Hematopoietic multipotent progenitor cell treated with erythropoietin and hydrocortisone succinate and interleukin-3 and kit ligand, for 17 days (in vitro differentiated cells): ENCODE data around the gene MYO18B.

Experiments
- DNase-seq: peaks from one replicate; pipeline ENCODE4 v3.0.0-alpha.2; 2015; ENCODE audit warnings: low spot score

Gene MYO18B

DNA sequence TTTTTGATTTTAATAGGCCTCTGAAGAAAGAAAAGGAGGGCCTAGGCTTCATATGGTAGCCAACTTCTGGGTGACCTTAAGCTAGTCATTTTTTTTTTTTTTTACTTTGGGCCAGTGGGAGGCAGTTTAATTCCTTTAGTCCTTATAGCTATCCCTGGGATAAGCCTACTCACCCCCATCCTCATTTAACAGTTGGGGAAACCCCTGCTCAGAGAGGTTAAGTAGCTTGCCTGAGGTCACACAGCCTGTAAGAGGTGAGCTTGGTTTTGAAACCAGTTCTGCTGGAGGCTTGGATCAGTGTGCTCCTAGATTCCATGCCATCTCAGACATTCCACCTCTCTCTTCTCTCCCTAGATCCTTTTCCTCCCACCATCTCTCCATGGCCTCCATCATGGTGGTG, 86.4 kb downstream of the MYO18B start:
- no peak for DNase-seq

DNA sequence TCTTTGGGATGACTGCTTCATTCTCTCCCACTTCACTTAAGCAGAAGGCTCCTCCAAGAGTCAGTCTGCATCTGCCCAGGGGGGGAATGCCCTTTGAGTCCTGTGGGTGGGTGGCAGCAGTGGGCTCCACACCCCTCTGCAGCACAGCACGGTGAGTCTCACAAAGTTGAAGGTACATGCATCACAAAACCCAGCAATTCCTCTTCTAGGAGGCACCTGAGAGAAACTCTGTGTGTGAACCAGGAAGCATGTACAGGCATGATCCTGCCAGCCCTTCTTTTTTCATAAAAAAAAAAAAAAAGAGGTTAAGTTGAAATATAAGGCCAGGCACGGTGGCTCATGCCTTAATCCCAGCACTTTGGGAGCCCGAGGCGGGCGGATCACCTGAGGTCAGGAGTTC, 87.2 kb downstream of the MYO18B start:
- no peak for DNase-seq

DNA sequence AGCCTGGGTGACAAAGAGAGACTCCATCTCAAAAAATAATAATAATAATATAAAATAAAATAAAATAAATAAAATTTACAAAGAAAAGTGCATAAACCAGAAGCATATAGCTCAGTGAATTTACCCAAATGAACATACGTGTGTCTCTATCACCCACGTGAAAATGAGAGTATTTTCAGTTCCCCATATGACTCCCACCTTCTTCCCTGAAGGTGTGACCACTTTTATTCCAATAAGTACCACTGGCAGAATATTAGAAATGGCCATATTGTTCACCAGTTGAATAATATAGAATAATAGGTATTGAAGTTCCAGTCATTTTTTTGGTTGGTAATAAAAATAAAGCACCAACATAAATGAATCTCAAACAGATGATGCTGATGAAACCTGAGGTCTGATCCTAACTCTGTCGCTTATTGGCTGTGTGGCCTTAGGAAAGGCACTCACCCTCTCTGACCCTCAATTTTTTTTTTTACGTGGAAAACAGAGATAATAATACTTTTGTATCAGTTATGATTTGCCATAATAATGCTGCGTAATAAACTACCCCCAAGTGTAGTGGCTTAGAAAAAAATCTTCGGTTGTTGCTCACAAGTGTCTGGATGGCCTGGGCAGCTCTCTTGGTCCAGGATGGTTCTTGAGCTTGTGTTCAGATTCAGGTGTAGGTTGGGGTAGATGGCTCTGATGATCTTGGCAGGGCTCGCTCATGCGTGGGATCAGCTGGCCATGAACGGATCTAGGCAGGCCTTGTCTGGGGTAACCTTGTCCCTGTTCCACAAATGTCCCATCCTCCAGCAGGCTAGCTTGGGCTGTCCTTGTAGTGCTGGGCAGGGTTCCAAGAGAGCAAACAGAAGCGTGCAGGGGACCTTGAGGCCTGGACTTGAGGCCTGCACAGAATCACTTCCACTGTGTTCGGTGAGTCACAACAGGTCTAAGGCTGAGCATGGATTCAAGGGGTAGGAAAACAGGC, 88.1 kb downstream of the MYO18B start:
- no peak for DNase-seq

DNA sequence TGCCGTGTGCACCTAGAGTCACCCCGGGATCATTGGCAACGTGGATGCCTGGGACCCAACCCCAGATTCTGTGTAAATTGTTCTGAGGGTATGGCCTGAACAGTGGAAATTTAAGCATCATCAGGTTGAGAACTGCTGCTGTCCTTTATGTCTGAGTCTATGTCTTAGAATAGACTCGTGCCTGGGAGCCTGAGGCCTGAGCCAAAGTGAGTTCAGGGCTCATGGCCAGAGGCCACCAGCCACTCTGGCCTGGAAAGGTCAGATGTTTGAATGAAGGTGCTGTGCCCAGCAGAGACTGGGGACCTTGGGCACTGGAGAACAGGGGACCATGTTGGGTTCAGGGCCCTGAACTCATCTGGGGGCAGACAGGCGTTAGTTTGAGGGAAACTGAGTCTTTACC, 91.1 kb downstream of the MYO18B start:
- no peak for DNase-seq

DNA sequence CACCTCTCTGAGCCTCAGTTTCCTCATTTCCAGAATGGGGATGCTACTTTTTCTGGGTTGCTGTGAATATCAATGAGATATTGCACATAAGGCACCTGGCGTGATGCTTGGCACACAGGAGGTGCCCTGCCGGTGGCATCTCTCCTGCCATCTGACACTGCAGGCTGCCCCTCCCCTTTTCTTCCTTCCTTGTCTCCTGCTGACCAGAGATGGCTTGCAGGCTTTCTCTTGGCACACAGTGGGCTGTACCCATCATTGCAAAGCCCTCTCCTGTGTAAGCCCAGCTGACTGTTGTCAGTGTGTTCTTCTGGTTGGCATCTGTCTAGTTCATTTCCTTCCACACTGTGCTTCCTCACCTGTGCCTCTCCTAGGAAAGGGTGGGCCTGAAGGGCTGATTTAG, 91.7 kb downstream of the MYO18B start:
- no peak for DNase-seq

DNA sequence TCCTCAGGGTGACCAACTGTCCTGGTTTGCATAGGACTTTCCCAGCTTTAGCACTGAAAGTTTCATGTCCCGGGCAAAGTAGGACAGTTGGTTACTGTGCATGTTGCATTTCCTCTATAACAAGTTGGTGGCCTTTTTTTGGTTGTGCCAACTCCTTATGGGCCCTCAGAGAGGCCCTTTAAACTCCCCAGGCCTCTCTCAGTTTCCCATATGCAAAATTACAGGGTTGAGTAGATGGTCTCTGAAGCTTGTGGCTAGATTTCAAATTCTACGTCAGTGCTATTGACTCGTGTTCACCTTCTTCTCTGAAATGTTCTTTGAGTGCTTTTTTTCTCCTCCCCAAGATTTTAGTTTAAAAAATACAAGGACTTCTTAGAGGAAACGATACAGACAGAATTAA, 92.5 kb downstream of the MYO18B start:
- DNase-seq: no peak

DNA sequence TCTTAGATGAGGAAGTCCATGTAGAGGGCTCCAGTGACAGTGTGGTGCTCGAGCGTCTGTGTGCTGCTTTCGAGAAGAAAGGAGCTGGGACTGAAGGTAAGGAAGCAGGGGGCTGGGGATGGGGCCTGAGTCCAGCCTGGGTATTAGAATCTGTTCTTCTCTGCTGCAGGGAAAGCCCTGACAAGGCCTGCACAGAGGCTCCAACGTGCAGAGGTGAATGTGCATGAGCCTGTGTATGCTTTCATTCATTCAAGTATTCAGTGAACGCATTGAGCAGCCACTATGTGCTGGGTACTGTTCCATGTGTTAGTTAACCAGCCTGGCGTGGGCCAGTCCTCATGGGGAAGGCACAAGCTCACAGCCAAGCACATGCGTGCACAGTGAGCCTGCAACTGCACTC, 93.4 kb downstream of the MYO18B start:
- DNase-seq: no peak

DNA sequence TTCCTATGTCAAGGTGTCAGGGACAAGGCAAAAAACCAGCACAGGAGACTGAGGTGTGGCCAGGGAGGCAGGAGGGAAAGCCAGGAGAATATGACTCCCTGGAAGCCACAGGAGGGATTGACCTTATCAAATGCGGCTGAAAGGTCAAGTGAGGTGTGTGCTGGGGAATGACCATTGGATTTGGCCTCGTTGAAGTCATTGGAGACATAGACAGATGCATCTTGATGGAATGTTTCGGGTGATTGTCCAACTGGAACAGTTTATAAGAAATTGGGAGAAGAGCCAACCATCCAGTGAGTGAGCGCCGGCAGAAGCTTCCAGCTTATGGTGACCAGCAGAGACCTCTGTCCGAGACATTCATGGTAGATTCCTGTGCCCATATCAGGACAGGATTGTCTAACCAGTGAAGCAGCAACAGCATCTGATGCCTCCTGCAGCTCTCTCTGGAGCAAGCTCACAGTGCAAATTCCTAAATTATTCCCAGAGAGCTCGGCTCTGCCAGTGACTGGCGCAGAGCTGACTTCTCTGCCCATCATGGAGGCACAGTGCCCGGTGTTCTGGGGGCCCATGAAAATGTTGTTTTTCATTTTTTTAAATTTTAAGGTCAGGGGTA, 95.4 kb downstream of the MYO18B start:
- DNase-seq: no peak

DNA sequence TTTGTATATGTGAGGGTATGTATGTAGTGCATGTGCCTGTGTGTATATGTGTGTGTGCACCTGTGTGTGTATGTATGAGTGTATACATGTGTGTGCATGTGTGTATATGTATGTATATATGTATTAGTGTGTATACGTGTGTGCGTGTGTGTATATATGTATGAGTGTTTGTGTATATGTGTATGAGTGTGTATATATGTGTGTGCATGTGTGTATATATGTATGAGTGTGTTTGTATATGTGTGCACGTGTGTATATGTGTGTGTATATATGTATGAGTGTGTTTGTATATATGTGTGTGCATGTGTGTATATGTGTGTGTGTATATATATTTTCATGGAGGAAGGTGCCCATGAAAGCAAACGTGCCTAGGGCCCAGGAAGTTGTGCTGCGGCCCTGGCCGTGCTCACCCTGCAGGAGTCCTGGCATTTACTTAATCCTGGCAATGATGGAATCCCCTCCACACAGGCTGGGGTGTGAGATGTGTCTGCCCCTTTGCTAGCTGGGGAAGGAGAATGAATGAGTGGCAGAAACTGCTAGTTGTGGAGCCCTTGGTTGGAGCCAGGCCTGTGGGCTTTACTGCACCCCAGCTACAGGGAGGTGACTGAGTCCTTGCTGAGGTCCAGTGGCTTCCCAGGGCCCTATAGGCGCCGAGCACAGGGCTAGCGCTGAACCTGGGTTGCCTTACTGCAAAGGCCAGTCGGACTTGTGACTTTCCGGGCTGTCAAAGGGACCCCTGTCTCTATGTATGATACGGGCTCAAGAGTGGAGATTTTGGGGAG, 97.2 kb downstream of the MYO18B start:
- no peak for DNase-seq

DNA sequence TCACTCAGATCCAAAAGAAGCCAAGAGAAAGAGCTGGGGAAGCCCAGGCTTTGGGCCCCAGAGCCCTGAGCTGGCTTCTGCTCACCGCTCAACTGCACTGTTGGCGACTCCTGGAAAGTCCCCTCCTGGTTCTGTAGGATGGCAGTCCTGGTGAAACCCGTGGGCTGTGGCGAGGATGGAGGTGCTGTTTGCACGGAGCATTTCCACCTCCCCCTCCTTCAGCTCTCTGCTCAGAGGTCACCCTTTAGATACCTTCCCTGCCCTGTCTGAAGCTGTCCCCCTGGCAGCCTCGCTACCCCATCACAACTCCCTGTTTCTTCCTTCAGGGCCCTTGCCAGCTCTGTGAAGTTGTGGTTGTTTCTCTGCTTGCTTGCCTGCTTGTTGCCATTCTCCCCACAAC, 97.8 kb downstream of the MYO18B start:
- DNase-seq: no peak

DNA sequence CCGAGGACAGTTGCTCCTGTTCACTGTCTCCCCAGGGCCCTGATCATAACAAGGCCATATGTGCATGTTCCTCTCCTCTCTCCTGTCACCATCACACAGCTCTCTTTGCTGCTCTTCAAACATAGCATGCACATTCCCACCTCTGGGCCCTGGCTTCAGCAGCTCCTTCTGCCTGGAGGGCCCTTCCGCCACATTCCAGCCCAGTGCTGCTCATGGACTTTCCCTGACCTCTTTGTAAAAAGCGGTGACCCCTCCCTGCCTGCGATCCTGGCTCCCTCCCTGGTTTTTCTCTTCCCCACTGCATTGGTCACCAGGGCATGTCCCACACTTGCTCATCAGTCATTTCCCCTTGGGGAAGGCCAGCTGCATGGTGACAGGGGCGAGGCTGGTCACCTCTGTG, 98.2 kb downstream of the MYO18B start:
- DNase-seq: no peak

DNA sequence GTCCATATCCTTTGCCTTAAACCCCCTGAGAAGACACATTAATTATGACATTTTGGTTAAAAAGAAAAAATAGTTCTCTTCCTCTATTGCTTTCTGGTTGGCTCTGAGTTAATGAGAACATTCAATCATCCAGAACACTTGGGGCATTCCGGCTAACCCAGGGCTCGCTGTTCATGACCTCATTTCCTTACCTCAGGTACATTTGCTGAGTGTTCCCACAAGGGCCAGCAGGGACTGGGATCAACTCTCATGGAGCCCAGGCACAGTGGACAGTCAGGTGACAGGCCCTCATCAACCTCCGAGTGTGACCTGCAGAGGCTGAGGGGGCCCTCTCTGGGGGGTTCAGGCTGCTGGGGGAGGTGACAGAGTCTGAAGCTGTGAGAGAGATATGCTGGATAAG, 98.9 kb downstream of the MYO18B start:
- DNase-seq: no peak

DNA sequence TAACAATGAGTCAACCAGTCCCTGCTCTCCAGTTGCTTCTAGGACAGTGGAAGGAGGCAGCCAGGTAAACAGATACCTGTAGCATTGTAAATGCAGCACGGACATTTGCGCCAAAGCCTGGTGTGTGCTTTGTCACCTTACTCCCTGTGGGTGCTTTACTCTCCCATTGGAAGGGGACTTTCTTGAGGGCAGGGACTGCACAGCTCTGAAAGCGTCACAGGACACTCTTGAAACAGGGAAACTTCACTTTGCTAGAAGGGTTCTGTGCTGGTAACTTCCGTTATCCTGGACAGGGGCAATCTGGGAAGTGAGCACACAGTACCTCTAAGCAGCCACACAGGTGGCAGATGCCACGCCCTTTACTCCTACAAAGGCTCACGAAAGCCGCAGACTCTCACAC, 99.8 kb downstream of the MYO18B start:
- no peak for DNase-seq

DNA sequence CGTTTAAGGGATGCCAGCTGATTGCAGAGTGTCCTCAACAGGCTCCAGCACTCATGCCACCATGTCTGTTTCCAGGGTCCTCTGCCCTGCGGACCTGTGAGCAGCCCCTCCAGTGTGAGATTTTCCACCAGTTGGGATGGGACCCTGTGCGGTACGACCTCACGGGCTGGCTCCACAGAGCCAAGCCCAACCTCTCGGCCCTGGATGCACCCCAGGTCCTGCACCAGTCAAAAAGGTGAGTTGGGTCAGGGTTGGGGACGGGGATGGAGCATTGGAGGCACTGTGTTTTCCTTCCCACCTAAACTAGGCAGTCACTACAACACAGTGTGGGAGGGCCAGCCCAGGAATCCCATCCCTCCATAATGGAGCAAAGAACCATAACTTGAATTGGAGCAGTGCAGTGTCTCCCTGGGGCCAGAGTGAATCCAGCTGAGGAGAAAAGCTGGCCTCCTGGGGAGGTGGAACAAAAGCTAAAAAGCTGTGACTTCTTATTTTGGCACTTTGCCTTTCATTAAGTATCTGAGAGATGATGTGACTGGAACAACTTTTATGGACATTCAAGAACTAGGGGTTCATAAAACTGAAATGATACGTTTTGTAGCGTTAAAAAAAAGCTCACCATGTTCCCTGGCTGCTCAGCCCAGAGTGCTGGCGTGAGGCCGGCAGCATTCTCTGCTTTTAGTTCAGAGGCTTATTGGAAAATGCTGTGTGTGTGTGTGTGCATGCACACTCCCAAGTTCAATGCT, 101.8 kb downstream of the MYO18B start:
- no peak for DNase-seq

DNA sequence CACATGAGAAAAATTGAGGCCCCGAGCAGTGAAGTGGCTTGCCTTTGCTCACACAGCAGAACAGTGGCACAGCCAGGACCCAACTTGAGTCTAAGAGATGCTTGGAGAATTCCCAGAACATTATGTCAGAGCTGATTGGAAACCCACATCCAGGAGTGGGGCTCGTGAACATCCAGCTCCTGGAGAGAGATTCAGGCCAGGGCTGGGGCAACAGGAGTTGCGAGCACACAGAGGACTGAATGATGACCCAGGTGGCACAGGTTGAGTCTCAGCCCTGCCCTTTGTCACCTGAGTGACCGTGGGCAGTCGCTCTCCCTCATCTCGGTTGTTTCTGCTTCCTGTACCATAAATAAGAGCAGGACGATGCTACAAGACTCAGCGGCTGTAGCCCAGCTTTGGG, 102.6 kb downstream of the MYO18B start:
- no peak for DNase-seq

DNA sequence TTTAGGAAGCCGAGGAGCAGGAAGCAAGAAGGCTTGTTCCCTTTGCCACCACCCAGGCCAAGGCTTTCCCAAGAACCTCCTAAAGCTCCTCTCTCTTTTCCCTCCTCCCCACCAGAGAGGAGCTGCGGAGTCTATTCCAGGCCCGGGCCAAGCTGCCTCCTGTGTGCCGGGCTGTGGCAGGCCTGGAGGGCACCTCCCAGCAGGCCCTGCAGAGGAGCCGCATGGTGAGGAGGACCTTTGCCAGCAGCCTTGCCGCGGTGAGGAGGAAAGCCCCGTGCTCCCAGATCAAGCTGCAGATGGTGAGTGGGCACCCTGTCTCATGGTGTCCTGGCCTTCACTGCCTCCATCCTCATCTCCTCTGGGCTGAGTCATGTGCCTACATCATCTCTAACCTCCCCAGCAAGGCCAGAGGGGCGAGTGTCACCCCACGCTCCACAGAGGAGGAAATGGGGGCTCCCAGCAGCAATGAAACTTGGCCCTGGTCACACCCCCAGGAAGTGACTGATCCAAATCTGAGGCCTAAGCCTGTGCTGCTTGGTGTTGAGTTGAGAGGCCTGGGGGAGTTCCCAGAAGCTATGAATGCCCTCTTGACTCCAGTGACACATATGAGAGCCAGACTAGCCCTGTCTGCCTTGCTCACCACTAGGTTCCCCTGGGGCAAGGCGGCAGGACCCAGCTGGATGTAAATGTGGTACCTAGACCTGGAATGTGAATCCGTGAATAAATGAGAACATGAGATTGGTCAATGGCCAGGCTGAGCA, 104.2 kb downstream of the MYO18B start:
- no peak for DNase-seq

DNA sequence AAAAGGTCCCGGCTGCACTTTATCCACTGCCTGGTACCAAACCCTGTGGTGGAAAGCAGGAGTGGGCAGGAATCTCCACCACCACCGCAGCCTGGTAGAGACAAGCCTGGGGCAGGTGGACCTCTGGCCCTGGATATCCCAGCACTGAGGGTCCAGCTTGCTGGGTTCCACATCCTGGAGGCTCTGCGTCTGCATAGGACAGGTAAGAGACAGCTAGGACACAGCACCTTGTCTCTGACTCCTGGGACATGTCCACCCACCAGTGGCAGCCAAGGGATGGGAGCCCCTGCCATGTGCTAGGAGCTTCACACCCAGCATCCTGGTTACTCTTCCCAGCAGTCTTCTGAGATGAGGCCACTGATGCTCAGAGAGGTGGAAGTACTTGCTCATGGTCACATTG, 105.5 kb downstream of the MYO18B start:
- no peak for DNase-seq

DNA sequence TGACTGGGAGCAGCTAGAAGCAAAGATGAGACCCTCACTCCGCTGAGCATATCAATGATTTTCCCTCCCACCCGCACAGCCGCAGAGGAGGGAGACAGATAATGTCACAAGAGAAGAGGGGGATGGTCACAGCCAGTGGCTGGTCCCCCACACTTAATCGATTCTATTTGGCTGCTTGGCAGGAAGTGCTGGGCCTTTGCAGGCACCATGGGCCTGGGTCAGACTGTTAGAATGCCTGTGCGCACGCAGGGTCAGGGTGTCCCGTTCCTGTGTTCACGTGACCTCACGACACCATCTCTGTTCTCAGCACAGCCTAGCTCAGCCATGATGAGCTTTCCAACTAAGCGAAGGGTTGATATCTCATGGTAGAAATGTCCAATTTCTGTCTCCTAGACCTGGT, 107.0 kb downstream of the MYO18B start:
- no peak for DNase-seq

DNA sequence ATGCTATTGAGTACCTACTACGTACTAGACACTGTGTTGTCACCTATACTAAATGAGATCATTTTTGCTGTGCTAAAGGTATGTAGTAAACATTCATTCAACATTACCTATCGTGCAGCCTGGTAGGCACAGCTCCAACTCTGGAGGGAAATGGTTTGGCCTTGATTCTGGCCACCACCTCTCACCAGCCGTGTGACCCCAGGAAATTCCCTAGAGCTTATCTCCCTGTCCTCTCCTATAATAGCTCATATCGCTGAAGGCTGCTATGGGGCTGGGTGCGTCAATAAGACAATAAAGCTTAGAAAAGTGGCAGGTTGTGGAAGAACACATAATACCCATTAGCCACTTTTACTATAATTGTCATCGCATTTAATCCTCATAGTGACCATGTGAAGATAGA, 107.5 kb downstream of the MYO18B start:
- DNase-seq: no peak

DNA sequence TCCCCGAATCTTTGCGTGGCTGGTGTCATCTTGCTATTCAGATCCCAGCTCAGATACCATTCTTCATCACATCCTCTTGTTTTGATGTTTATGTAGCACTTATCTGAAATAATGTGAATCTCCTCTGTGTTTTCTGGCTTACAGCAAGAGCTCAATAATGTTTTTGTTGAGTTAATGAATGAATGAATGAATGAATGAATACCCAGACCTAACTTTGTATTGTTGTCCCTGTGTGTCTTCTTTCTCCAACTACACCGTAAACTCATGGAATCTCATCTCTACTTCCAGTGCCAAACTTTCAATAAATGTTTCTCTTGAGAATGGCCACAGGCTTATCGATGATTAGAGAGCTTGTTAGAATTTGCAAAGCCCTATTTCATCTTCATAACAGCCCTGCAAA, 110.2 kb downstream of the MYO18B start:
- DNase-seq: no peak

DNA sequence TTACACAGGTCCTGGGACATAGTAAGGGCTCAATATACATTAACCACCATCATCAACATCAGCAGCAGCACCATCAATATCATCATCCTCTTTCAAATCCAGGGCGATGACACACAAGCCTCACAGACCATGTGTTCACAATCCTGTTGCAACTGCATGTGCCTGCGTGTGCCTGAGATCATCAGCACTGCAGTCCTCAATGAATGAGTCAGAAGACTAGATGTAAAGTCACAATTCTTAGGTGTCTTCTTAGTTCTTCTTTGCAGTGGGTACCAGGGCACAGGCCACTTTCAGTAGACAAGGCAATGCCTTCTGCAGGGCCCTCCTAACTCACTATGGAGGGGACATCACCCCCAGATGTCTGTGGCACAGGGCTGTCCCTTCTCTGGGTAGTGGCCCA, 111.1 kb downstream of the MYO18B start:
- no peak for DNase-seq
